ENCODE measurements around the gene CEPT1.

- TF ChIP-seq CTCF (IDR thresholded peaks at IDR 0.05) (no peak), POLR2A (IDR thresholded peaks at IDR 0.05) (no peak)
Measured at GRCh38 chr1:111211921-111212320, 71.9 kb downstream of the CEPT1 start.
